Astrocyte of the spinal cord (primary cell): Measurements from ENCODE around the gene ZNF10.

Experiments used
- DNase-seq: peaks from one replicate; pipeline ENCODE4 v3.0.0; 2011; ENCODE audit warnings: low read depth, low spot score
- H3K4me3 ChIP-seq: 2 replicates; pipeline ENCODE4 v1.5.1; 2011; ENCODE audit warnings: low read depth, mild to moderate bottlenecking, low read length, moderate library complexity
- in situ Hi-C: cut with HindIII; loops from 2 replicates; pipeline ENCODE4 v1.10.0; 2017; ENCODE audit warnings: low sequenced_read_pairs
- TF ChIP-seq, protein P1 (sequence below): IDR thresholded peaks from 2 replicates; pipeline ENCODE4 v1.5.1; 2012; ENCODE audit warnings: low read depth, mild to moderate bottlenecking, low read length, inconsistent platforms

Gene ZNF10

DNA sequence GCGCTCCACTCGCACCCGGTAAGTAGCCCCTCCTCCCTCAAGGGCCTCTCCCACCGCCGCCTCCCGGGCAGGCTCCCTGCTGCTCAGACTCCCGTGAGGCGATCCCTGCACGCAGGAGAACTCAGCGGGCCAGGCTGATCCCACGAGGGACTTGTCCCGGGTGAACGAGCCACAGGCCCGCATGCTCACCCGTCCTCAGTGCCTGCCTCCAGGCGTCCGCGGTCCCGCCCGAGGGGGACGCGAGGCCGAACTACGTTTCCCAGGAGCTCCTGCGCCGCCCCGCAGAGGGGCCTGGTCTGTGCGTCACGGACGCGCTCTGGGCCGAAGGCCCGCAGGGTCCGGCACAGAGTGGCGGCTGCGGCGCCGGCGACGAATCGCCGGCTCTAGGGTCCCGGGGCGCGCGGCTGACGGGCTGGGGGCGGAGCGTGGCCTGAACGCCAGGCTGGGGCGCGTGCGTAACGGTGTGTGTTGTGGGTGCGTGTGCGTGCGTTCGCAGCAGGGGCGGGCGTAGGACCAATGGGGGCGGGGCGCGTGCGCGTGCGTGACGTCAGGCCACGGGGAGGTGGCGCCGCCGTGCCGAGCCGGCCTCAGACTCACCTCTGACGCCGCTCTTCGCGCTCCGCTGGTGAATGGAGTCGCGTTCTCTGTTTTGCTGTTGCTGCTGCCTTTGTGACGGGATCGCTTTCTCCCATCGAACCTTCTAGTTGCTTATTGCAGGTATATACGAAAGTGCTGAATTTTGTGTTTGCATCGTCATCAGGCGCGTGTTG is at the start of gene ZNF10, which contains the start of gene ZNF891:
TSS of gene ZNF10 (plus strand) at position 590 of the 770 bp plus-strand sequence. CDS start 13,866 bp downstream, outside the sequence.
TSS of gene ZNF891 (minus strand) at position 237 of the 770 bp plus-strand sequence. CDS start 8,356 bp downstream, outside the sequence.
- TF ChIP-seq, protein P1, sequence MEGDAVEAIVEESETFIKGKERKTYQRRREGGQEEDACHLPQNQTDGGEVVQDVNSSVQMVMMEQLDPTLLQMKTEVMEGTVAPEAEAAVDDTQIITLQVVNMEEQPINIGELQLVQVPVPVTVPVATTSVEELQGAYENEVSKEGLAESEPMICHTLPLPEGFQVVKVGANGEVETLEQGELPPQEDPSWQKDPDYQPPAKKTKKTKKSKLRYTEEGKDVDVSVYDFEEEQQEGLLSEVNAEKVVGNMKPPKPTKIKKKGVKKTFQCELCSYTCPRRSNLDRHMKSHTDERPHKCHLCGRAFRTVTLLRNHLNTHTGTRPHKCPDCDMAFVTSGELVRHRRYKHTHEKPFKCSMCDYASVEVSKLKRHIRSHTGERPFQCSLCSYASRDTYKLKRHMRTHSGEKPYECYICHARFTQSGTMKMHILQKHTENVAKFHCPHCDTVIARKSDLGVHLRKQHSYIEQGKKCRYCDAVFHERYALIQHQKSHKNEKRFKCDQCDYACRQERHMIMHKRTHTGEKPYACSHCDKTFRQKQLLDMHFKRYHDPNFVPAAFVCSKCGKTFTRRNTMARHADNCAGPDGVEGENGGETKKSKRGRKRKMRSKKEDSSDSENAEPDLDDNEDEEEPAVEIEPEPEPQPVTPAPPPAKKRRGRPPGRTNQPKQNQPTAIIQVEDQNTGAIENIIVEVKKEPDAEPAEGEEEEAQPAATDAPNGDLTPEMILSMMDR, result no peak
- peak within 1 kb of the TSS; percentile 92 for H3K4me3 ChIP-seq
- in situ Hi-C loops, result no loop called here
- peak; percentile 98 for DNase-seq

DNA sequence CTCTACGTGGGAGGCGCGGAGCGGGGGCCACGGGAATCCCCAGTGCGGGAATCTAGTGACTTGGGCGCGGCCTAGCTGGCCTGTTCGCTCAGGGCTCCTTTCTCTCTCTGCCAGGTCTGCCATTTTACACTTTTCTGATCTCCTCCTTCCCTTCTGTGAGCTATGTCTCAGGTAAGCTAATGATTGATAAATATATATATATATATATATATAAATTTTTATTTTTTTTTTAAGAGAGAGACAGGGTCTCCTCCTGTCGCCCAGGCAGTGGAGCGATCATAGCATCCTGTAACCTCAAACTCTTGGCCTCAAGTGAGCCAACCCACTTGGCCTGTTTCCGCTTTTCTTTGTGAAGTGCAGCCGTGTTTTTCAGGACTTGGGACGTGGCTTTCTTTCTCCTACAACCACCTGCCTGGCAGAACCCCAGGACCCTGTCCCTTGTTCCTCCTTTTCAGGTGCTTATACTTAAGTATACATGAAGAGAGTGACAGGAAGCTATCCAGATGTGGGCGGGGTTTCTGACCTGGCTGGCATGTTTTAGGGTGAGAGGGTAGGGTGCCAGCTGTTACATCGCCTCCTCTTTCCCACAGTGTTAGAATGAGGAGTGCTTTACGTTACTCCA is 49.2 kb upstream of the ZNF10 start:
- no peak for DNase-seq
- H3K4me3 ChIP-seq, result peak overlapping the region; percentile 94
- TF ChIP-seq, protein P1, result no peak
- in situ Hi-C loops, result no loop called here

DNA sequence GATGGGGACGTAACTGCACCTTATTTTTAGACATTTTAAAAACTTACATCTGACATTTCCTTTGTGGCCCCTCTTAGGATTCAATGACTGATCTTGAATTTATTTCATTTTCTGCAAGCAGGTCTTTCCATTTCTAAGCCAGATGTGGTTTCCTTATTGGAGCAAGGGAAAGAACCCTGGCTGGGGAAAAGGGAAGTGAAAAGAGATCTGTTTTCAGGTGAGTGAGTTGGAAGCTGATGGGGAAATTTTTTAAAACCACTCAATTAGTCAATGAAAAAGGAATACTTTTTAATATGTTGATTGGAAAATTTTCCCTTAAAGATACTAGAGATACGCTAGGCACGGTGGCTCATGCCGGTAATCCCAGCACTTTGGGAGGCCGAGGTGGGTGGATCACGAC is 47.1 kb upstream of the ZNF10 start:
- H3K4me3 ChIP-seq, result no peak overlapping the region
- in situ Hi-C loops, result no loop called here
- TF ChIP-seq, protein P1, result no peak
- DNase-seq, result no peak

DNA sequence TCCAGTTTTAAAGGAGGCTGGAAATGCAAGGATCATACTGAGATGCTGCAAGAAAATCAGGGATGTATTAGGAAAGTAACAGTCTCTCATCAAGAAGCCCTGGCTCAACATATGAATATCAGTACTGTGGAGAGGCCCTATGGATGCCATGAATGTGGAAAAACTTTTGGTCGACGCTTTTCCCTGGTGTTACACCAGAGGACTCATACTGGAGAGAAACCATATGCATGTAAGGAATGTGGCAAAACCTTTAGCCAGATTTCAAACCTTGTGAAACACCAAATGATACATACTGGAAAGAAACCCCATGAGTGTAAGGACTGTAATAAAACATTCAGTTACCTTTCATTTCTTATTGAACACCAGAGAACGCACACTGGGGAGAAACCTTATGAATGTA is 24.8 kb upstream of the ZNF10 start:
- in situ Hi-C loops, result no loop called here
- no peak overlapping the region for H3K4me3 ChIP-seq
- TF ChIP-seq, protein P1, result no peak
- peak; percentile 24 for DNase-seq

DNA sequence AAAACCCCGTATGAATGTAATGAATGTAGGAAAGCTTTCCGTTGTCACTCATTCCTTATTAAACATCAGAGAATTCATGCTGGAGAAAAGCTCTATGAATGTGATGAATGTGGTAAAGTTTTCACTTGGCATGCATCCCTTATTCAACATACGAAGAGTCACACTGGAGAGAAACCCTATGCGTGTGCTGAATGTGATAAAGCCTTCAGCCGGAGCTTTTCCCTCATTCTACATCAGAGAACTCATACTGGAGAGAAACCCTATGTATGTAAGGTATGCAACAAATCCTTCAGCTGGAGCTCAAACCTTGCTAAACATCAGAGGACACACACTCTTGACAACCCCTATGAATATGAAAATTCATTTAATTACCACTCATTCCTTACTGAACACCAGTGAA is 24.2 kb upstream of the ZNF10 start:
- TF ChIP-seq, protein P1, result no peak
- in situ Hi-C loops, result no loop called here
- peak; percentile 29 for DNase-seq
- no peak overlapping the region for H3K4me3 ChIP-seq

DNA sequence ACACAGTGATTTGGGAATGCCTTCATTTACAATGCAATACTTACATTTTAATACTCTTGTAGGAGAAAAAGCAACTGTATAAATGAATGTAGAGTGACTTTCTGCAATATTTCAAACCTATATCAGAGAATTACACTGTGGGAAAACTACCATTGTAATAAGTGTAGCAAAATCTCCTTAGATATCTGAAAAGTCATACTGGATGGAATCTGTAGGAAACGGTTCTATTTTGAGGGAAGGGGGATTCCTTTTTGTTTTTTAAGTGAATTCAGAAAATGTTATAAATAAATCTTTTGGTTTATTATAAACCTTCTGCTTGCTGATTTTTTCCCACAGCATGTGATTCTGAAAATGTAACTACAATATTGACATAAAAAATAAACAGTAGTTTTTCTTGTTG is 23.3 kb upstream of the ZNF10 start:
- H3K4me3 ChIP-seq, result no peak overlapping the region
- DNase-seq, result no peak
- in situ Hi-C loops, result no loop called here
- TF ChIP-seq, protein P1, result no peak
